Sigmoid colon (tissue), 7 donors: ENCODE results near the gene RABGAP1L. TPM values are rescaled to one million over a fixed set of nuclear protein-coding genes. Genes with fewer than 3 reads are reported as not detected.

Experiments used
- DNase-seq: peaks from one replicate; pipeline ENCODE4 v3.0.0-alpha.2; 2019
- H3K27ac ChIP-seq, 4 donors: fragments of 200-600 bp; sonication (generic); one replicate each; pipeline ENCODE4 v1.5.1; 2016 to 2019; ENCODE audit warnings: mild to moderate bottlenecking in 1 of 4
- H3K27me3 ChIP-seq, 3 donors: fragments of 200-600 bp; sonication (generic); one replicate each; pipeline ENCODE4 v1.5.1; 2019; ENCODE audit warnings: mild to moderate bottlenecking in 1 of 3
- H3K36me3 ChIP-seq, 4 donors: fragments of 200-600 bp; sonication (generic); one replicate each; pipeline ENCODE4 v1.5.1; 2016 to 2019
- H3K4me1 ChIP-seq, 4 donors: fragments of 200-600 bp; sonication (generic); one replicate each; pipeline ENCODE4 v1.5.1; 2017 to 2019
- H3K4me3 ChIP-seq, 4 donors: fragments of 200-600 bp; sonication (generic); one replicate each; pipeline ENCODE4 v1.5.1; 2017 to 2019; ENCODE audit warnings: mild to moderate bottlenecking in 2 of 4, moderate library complexity in 1 of 4
- H3K9me3 ChIP-seq, 4 donors: fragments of 200-600 bp in 3 of 4; sonication (generic) in 3 of 4; one replicate each; pipeline versions ENCODE4 v1.5.1 to v1.6.1; 2013 to 2019
- CTCF ChIP-seq, 4 experiments: fragments of 450-650 bp in 3 of 4; fragments of 200-600 bp in 1 of 4; IDR thresholded peaks; one replicate each; pipeline ENCODE4 v1.5.1; 2016 to 2019; ENCODE audit warnings: antibody characterized with exemption in 4 of 4, mild to moderate bottlenecking in 3 of 4, moderate library complexity in 2 of 4
- EP300 ChIP-seq, 4 donors: sonication (generic); formaldehyde crosslinking; IDR thresholded peaks; one replicate each; pipeline ENCODE4 v1.6.1; 2017; ENCODE audit warnings: antibody characterized with exemption in 4 of 4
- POLR2A ChIP-seq, 2 donors: fragments of 450-650 bp; IDR thresholded peaks; one replicate each; pipeline ENCODE4 v1.6.1; 2016; ENCODE audit warnings: antibody characterized with exemption in 2 of 2, mild to moderate bottlenecking in 2 of 2, moderate library complexity in 2 of 2
- POLR2AphosphoS5 ChIP-seq, 4 donors: sonication (generic); formaldehyde crosslinking; IDR thresholded peaks; one replicate each; pipeline ENCODE4 v1.6.1; 2017; ENCODE audit warnings: antibody characterized with exemption in 4 of 4
- WGBS, 2 donors: extraction: QIAGEN DNeasy Blood & Tissue Kit; methylation state at CpG; one replicate each; pipeline ENCODE4 v1.1.7; 2013; 5-methylcytosine and 5-hydroxymethylcytosine counted together
- intact Hi-C: fragments of 100-400 bp; cut with DNase I; formaldehyde crosslinking; loops from one replicate; pipeline ENCODE4 v1.15.1; 2023
- polyA plus RNA-seq, 3 donors: library from polyadenylated mRNA; stranded (reverse); fragments of 200-250 nt; gene quantifications; one replicate each; pipeline ENCODE4 v1.2.3, GENCODE V29; 2013
- total RNA-seq, 4 donors: library from RNA; depleted of rRNA; stranded (reverse); fragments of >200 nt; gene quantifications; one replicate each; pipeline ENCODE4 v1.1.0, GENCODE V29; 2016
- donor health status: healthy with polysubstance abuse.
- donor health status: Bipolar disorder and iron deficiency.
- donor health status: healthy.

RABGAP1L gene
- total and polyA plus RNA-seq, 7 donors, result 25.2 to 42.9 (median 35.4) TPM

DNA sequence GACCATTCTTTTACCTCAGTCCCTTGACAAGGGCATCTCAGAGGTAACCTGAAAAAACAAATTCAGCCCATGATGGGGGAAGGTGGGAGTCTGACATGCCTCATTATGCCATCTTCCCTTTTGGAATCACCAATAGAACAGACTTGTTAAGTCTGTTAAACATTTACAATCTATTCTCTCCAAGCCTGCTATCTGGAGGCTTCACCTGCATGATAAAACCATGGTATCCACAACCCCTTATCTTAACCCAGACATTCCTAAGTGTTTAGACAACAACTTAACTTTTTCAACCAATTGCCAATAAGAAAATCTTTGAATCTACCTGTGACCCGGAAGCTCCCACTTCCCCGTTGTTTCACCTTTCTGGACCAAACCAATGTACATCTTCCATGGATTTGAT, 607.4 kb downstream of the RABGAP1L start:
- Histone ChIP-seq H3K4me1 (no peaks in the 10 kb centered on the region), H3K4me3 (no peak overlapping the region), H3K9me3 (no peaks in the 10 kb centered on the region), H3K27ac (no peak overlapping the region), H3K36me3 (no peaks in the 10 kb centered on the region), H3K27me3 (no peaks in the 10 kb centered on the region)
- intact Hi-C loops, result no loop called here
- 91 to 92% methylated on average over 2 of the region's 2 CpGs for WGBS, 2 donors
- no peak for TF ChIP-seq CTCF (IDR thresholded peaks at IDR 0.05)
- TF ChIP-seq POLR2AphosphoS5 (IDR thresholded peaks at IDR 0.05), result no peak
- TF ChIP-seq EP300 (IDR thresholded peaks at IDR 0.05), result no peak
- no peak for TF ChIP-seq POLR2A (IDR thresholded peaks at IDR 0.05)
- no peak for DNase-seq

DNA sequence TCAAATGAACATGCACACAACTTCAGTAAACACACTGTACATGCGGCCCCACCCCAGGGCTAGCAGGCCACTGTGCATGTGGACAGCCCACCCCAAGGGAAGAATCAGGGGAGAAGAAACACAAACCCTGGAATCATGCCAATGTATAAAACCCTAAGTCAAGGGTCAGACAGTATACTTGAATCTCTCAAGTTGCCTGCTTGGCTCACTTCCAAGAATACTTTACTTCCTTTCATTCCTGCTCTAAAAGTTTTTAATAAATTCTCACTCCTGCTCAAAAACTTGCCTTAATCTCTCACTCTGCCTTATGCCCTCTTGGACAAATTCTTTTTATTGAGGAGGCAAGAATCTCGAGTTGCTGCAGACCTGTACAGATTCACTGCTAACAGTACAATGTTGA, 609.2 kb downstream of the RABGAP1L start:
- Histone ChIP-seq H3K4me3 (no peak overlapping the region), H3K27me3 (no peaks in the 10 kb centered on the region), H3K36me3 (no peaks in the 10 kb centered on the region), H3K4me1 (no peaks in the 10 kb centered on the region), H3K27ac (no peak overlapping the region), H3K9me3 (no peaks in the 10 kb centered on the region)
- DNase-seq, result no peak
- no peak for TF ChIP-seq POLR2A (IDR thresholded peaks at IDR 0.05)
- no peak for TF ChIP-seq CTCF (IDR thresholded peaks at IDR 0.05)
- TF ChIP-seq EP300 (IDR thresholded peaks at IDR 0.05), result no peak
- TF ChIP-seq POLR2AphosphoS5 (IDR thresholded peaks at IDR 0.05), result no peak
- 35 to 58% methylated on average over 2 of the region's 2 CpGs for WGBS, 2 donors
- intact Hi-C loops, result no loop called here

- no peaks in the 10 kb centered on the region for H3K9me3 ChIP-seq
- intact Hi-C loops, result no loop called here
- H3K27ac ChIP-seq, result no peak overlapping the region
- no peak overlapping the region for H3K4me3 ChIP-seq
- H3K27me3 ChIP-seq, result no peaks in the 10 kb centered on the region
- H3K4me1 ChIP-seq, result no peaks in the 10 kb centered on the region
- no peak for DNase-seq
- WGBS, 2 donors, result 57 to 74% methylated on average over 2 of the region's 2 CpGs
- H3K36me3 ChIP-seq, result no peaks in the 10 kb centered on the region
- TF ChIP-seq POLR2AphosphoS5 (IDR thresholded peaks at IDR 0.05), result no peak
- no peak for TF ChIP-seq CTCF (IDR thresholded peaks at IDR 0.05)
- no peak for TF ChIP-seq EP300 (IDR thresholded peaks at IDR 0.05)
- no peak for TF ChIP-seq POLR2A (IDR thresholded peaks at IDR 0.05)
These were observed 609.6 kb downstream of the RABGAP1L start for GRCh38 chr1:174768949-174769348.

- H3K4me3 ChIP-seq, result no peak overlapping the region
- no peak overlapping the region for H3K27ac ChIP-seq
- no peaks in the 10 kb centered on the region for H3K27me3 ChIP-seq
- no peak for TF ChIP-seq POLR2AphosphoS5 (IDR thresholded peaks at IDR 0.05)
- no peak for TF ChIP-seq EP300 (IDR thresholded peaks at IDR 0.05)
- peak; percentile 30 to 56 (median 44) for TF ChIP-seq CTCF (IDR thresholded peaks at IDR 0.05)
- no peak for TF ChIP-seq POLR2A (IDR thresholded peaks at IDR 0.05)
- no peaks in the 10 kb centered on the region for H3K4me1 ChIP-seq
- H3K9me3 ChIP-seq, result no peaks in the 10 kb centered on the region
- H3K36me3 ChIP-seq, result no peaks in the 10 kb centered on the region
- DNase-seq, result no peak
- intact Hi-C loops, result loop anchor here (5.0 kb wide), 1 partner anchor 212 kb away; no protein-coding TSS in a partner anchor
These were observed 610.7 kb downstream of the RABGAP1L start for GRCh38 chr1:174769961-174770549.

DNA sequence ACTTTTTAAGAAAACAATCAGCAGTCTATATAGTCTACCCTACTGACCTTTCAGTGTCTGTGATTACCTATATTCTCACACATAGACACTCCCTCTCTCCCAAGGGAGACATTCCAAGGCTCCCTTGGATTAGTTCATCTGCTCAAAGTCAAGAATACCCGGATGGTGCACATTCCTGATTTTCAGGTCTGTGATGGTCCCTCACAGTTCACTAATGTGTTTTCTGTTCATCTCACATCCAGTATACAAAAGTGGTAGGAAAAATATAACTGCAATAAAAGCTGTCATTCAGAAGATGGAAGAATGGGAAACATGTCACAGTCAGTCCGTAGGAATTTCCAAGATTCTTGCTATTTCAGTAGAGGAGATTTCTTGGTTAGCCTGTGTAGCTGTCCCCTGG, 616.3 kb downstream of the RABGAP1L start:
- Histone ChIP-seq H3K27ac (no peak overlapping the region), H3K9me3 (no peaks in the 10 kb centered on the region), H3K4me1 (no peaks in the 10 kb centered on the region), H3K4me3 (no peak overlapping the region), H3K36me3 (no peaks in the 10 kb centered on the region), H3K27me3 (no peaks in the 10 kb centered on the region)
- TF ChIP-seq EP300 (IDR thresholded peaks at IDR 0.05), result no peak
- no peak for TF ChIP-seq POLR2A (IDR thresholded peaks at IDR 0.05)
- no peak for TF ChIP-seq CTCF (IDR thresholded peaks at IDR 0.05)
- no peak for TF ChIP-seq POLR2AphosphoS5 (IDR thresholded peaks at IDR 0.05)
- DNase-seq, result no peak
- intact Hi-C loops, result no loop called here
- 91 to 95% methylated on average over 2 of the region's 2 CpGs for WGBS, 2 donors
